Stomach (tissue), 9 donors: ENCODE data around the gene HGD. TPM values are rescaled to one million over a fixed set of nuclear protein-coding genes. Genes with fewer than 3 reads are reported as not detected.

ENCODE experiments used
- DNase-seq, 2 donors: peaks; one replicate each; pipeline versions ENCODE4 v3.0.0 to v3.0.0-alpha.2; 2013 to 2019
- H3K27ac ChIP-seq, 5 donors: fragments of 200-600 bp in 4 of 5; sonication (generic) in 4 of 5; one replicate each; pipeline ENCODE4 v1.5.1; 2013 to 2019; ENCODE audit warnings: mild to moderate bottlenecking in 1 of 5, moderate library complexity in 1 of 5
- H3K27me3 ChIP-seq, 3 donors: fragments of 200-600 bp; sonication (generic); one replicate each; pipeline ENCODE4 v1.5.1; 2017 to 2019; ENCODE audit warnings: mixed run types in 1 of 3
- H3K36me3 ChIP-seq, 4 donors: fragments of 200-600 bp; sonication (generic); 1 replicate in 3 of 4; 2 replicates in 1 of 4; pipeline ENCODE4 v1.5.1; 2016 to 2019
- H3K4me1 ChIP-seq, 4 donors: fragments of 200-600 bp; sonication (generic); one replicate each; pipeline ENCODE4 v1.5.1; 2016 to 2019
- H3K4me3 ChIP-seq, 4 donors: fragments of 200-600 bp; sonication (generic) in 3 of 4; one replicate each; pipeline ENCODE4 v1.5.1; 2016 to 2019; ENCODE audit warnings: mild to moderate bottlenecking in 1 of 4
- H3K9me3 ChIP-seq, 4 donors: fragments of 200-600 bp; sonication (generic); one replicate each; pipeline ENCODE4 v1.5.1; 2016 to 2019
- EP300 ChIP-seq: sonication (generic); formaldehyde crosslinking; IDR thresholded peaks from one replicate; pipeline ENCODE4 v1.6.1; 2017; ENCODE audit warnings: antibody characterized with exemption
- POLR2A ChIP-seq, 4 donors: fragments of 450-650 bp; IDR thresholded peaks; one replicate each; pipeline ENCODE4 v1.6.1; 2016; ENCODE audit warnings: antibody characterized with exemption in 4 of 4, control low read depth in 2 of 4, mild to moderate bottlenecking in 1 of 4, moderate library complexity in 1 of 4
- POLR2AphosphoS5 ChIP-seq, 3 donors: sonication (generic); formaldehyde crosslinking; IDR thresholded peaks; one replicate each; pipeline ENCODE4 v1.6.1; 2016; ENCODE audit warnings: antibody characterized with exemption in 3 of 3
- WGBS, 5 donors: extraction: QIAGEN DNeasy Blood & Tissue Kit in 3 of 5; methylation state at CpG; one replicate each; pipeline versions ENCODE4 v1.1.5 to v1.1.7; 2013 to 2018; 5-methylcytosine and 5-hydroxymethylcytosine counted together
- intact Hi-C: fragments of 100-400 bp; cut with DNase I; formaldehyde crosslinking; loops from one replicate; pipeline ENCODE4 v1.15.1; 2023; ENCODE audit warnings: low total_unique reads
- polyA plus RNA-seq, 3 donors: library from polyadenylated mRNA; stranded (reverse); fragments of 200-250 nt; gene quantifications; one replicate each; pipeline ENCODE4 v1.2.3, GENCODE V29; 2013
- total RNA-seq, 5 donors: library from RNA; depleted of rRNA; stranded (reverse); fragments of >200 nt; gene quantifications; one replicate each; pipeline versions ENCODE4 v1.1.0 to v1.2.3, GENCODE V29; 2014 to 2016
- TF ChIP-seq, protein P1 (sequence below), 7 experiments: fragments of 450-650 bp in 4 of 7; fragments of 200-600 bp in 3 of 7; sonication (generic) in 3 of 7; IDR thresholded peaks; one replicate each; pipeline ENCODE4 v1.5.1; 2016 to 2019; ENCODE audit warnings: antibody characterized with exemption in 7 of 7, control low read depth in 2 of 7, mild to moderate bottlenecking in 1 of 7
- donor health status: healthy with polysubstance abuse.
- donor health status: Bipolar disorder and iron deficiency.
- donor health status: healthy.

The HGD gene
- total and polyA plus RNA-seq, 8 donors, result 6.3 to 66.5 (median 16.2) TPM

DNA sequence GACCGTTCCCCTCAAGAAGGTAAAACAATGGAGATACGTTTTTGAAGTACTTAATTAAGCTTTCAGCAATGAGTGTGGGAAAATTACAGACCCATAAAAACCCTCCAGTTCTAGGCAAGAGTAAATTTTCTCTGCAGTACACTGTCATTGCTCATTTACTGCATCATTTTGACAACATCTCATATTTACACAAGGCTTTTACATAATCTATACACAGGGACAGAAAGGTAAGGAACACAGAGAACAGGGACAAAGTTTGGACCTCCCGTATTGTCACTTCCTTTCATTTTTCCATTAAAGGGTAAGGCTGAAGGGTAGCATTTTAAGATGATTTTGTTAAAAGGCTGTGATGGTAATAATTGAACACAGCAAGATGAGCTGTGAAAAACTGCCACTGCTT lies 7.4 kb upstream of the HGD start:
- H3K36me3 ChIP-seq, result peaks cover 0 to 14% (median 8%) of the 10 kb centered on the region in 4 donors
- no peak overlapping the region for H3K4me3 ChIP-seq
- intact Hi-C loops, result no loop called here
- DNase-seq, result no peak
- H3K9me3 ChIP-seq, result no peaks in the 10 kb centered on the region
- WGBS, 5 donors, result 88 to 92% (median 91%) methylated on average over 3 of the region's 3 CpGs
- TF ChIP-seq POLR2A (IDR thresholded peaks at IDR 0.05) (no peak), POLR2AphosphoS5 (IDR thresholded peaks at IDR 0.05) (no peak), EP300 (no peak)
- TF ChIP-seq, protein P1, sequence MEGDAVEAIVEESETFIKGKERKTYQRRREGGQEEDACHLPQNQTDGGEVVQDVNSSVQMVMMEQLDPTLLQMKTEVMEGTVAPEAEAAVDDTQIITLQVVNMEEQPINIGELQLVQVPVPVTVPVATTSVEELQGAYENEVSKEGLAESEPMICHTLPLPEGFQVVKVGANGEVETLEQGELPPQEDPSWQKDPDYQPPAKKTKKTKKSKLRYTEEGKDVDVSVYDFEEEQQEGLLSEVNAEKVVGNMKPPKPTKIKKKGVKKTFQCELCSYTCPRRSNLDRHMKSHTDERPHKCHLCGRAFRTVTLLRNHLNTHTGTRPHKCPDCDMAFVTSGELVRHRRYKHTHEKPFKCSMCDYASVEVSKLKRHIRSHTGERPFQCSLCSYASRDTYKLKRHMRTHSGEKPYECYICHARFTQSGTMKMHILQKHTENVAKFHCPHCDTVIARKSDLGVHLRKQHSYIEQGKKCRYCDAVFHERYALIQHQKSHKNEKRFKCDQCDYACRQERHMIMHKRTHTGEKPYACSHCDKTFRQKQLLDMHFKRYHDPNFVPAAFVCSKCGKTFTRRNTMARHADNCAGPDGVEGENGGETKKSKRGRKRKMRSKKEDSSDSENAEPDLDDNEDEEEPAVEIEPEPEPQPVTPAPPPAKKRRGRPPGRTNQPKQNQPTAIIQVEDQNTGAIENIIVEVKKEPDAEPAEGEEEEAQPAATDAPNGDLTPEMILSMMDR (IDR thresholded peaks at IDR 0.05), result no peak
- H3K4me1 ChIP-seq, result peaks cover 5 to 22% (median 13%) of the 10 kb centered on the region in 4 donors
- no peak overlapping the region for H3K27ac ChIP-seq
- H3K27me3 ChIP-seq, result no peaks in the 10 kb centered on the region

DNA sequence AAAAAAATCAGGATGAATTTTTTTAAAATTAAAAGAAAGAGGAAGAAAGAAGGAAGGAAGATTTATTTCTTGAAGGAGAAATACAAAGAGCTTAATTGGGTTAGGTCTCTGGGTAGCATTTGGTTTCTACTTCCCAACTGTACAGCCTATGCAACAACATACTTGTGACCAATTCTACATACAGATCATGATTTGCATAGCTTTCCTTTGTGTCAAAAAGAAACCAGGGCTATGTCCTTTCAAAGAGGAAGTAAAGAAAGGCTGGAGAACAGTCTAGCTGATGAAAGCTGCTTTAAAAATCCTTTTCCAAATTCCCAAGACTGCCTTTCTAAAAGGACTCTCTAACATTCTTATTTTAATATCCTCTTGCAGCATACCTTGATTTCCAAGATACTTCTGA lies 6.1 kb upstream of the HGD start:
- intact Hi-C loops, result no loop called here
- TF ChIP-seq EP300 (no peak), POLR2A (IDR thresholded peaks at IDR 0.05) (no peak), POLR2AphosphoS5 (IDR thresholded peaks at IDR 0.05) (no peak)
- TF ChIP-seq, protein P1 (IDR thresholded peaks at IDR 0.05), result no peak
- Histone ChIP-seq H3K4me3 (no peak overlapping the region), H3K27me3 (no peaks in the 10 kb centered on the region), H3K27ac (no peak overlapping the region), H3K36me3 (peaks cover 0 to 14% (median 8%) of the 10 kb centered on the region in 4 donors), H3K9me3 (no peaks in the 10 kb centered on the region), H3K4me1 (peaks cover 6 to 23% (median 15%) of the 10 kb centered on the region in 4 donors)
- no peak for DNase-seq

GRCh38 chr3:120685411-120685810 lies 3.4 kb upstream of the HGD start:
- H3K4me1 ChIP-seq, result peaks cover 9 to 32% (median 19%) of the 10 kb centered on the region in 4 donors
- no peaks in the 10 kb centered on the region for H3K9me3 ChIP-seq
- TF ChIP-seq, protein P1 (IDR thresholded peaks at IDR 0.05), result no peak
- TF ChIP-seq POLR2A (IDR thresholded peaks at IDR 0.05) (no peak), EP300 (no peak), POLR2AphosphoS5 (IDR thresholded peaks at IDR 0.05) (no peak)
- 95 to 100% (median 97%) methylated on average over 1 of the region's 1 CpG for WGBS, 5 donors
- peaks cover 0 to 14% (median 8%) of the 10 kb centered on the region in 4 donors for H3K36me3 ChIP-seq
- no peak for DNase-seq
- no peaks in the 10 kb centered on the region for H3K27me3 ChIP-seq
- intact Hi-C loops, result no loop called here
- no peak overlapping the region for H3K4me3 ChIP-seq
- no peak overlapping the region for H3K27ac ChIP-seq

DNA sequence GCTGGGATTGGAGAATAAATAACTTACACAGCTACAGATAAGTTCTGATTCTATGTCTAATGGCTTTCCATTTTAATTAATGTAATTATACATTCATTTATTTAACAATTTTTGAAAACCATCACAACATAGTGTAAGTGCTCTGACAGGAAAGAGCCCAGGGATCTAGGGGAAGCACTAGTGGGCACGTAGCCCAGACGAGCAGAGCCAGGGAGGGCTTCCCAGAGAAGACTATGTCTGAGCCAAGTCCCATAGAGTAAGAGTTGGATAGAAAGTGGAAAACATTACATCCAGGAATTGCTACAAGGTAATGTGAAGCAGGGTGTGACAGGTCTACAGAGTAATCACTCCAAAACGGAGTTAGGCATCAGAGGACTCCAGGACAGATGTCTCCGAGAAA lies 2.9 kb upstream of the HGD start:
- no peak overlapping the region for H3K27ac ChIP-seq
- no peak overlapping the region for H3K4me3 ChIP-seq
- TF ChIP-seq POLR2A (IDR thresholded peaks at IDR 0.05) (no peak), POLR2AphosphoS5 (IDR thresholded peaks at IDR 0.05) (no peak), EP300 (no peak)
- TF ChIP-seq, protein P1 (IDR thresholded peaks at IDR 0.05), result no peak
- H3K36me3 ChIP-seq, result peaks cover 0 to 14% (median 8%) of the 10 kb centered on the region in 4 donors
- H3K9me3 ChIP-seq, result no peaks in the 10 kb centered on the region
- whole genome bisulfite sequencing, 5 donors, result 63 to 86% (median 74%) methylated on average over 4 of the region's 4 CpGs
- peak in 1 of 2 donors; percentile 12 for DNase-seq
- no peaks in the 10 kb centered on the region for H3K27me3 ChIP-seq
- H3K4me1 ChIP-seq, result peaks cover 9 to 33% (median 19%) of the 10 kb centered on the region in 4 donors
- intact Hi-C loops, result no loop called here
